Calu3 (cell line): ENCODE measurements around the gene SMPD1. TPM values are rescaled to one million over a fixed set of nuclear protein-coding genes. Genes with fewer than 3 reads are reported as not detected.

ENCODE experiments used
- BruUV-seq: library from RNA; stranded (reverse); fragments of 400-500 nt; replicated peaks from 2 replicates; lab custom pipeline; 2021; lab: Mats Ljungman, UMichigan
- CTCF ChIA-PET: fragments of 300-600 bp; sonication (Branson Sonifier 250); formaldehyde crosslinking; loops from one replicate; lab custom pipeline; 2022; ENCODE audit warnings: antibody characterized with exemption; lab: Charles Lee
- DNase-seq: peaks from one replicate; pipeline ENCODE4 v3.0.0; 2022
- H3K27ac Mint-ChIP-seq: one replicate; pipeline ENCODE4 v1.8.0; 2022; ENCODE audit warnings: mixed read lengths; ENCODE audit not compliant: unreplicated experiment
- H3K27me3 Mint-ChIP-seq: one replicate; pipeline ENCODE4 v1.8.0; 2022; ENCODE audit warnings: mixed read lengths; ENCODE audit not compliant: unreplicated experiment
- H3K36me3 Mint-ChIP-seq: one replicate; pipeline ENCODE4 v1.8.0; 2022; ENCODE audit warnings: mild to moderate bottlenecking, moderate library complexity, mixed read lengths; ENCODE audit not compliant: insufficient read depth, unreplicated experiment
- H3K4me1 Mint-ChIP-seq: one replicate; pipeline ENCODE4 v1.8.0; 2022; ENCODE audit warnings: mild to moderate bottlenecking, low read depth, mixed read lengths; ENCODE audit not compliant: unreplicated experiment
- H3K4me3 Mint-ChIP-seq: one replicate; pipeline ENCODE4 v1.8.0; 2022; ENCODE audit warnings: mild to moderate bottlenecking, low read depth, moderate library complexity, mixed read lengths; ENCODE audit not compliant: unreplicated experiment
- H3K9me3 Mint-ChIP-seq: one replicate; pipeline ENCODE4 v1.8.0; 2022; ENCODE audit warnings: low read depth, mixed read lengths; ENCODE audit not compliant: unreplicated experiment
- CTCF ChIP-seq: fragments of 200-600 bp; IDR thresholded peaks from one replicate; pipeline ENCODE4 v1.8.0; 2022; ENCODE audit warnings: antibody characterized with exemption; ENCODE audit not compliant: unreplicated experiment
- intact Hi-C: fragments of 100-400 bp; cut with micrococcal nuclease; formaldehyde crosslinking; loops from one replicate; pipeline ENCODE4 v1.10.0; 2022; ENCODE audit not compliant: unreplicated experiment
- total RNA-seq: library from RNA; stranded (reverse); gene quantifications from 2 replicates; pipeline ENCODE4 v1.2.3, GENCODE V29; 2022

Gene SMPD1
- total RNA-seq, 1 experiment from 2014 or later, result 21.2 TPM

GRCh38 chr11:6351782-6352382, 38.4 kb upstream of the SMPD1 start:
- Mint-ChIP-seq H3K4me3 (no peak overlapping the region), H3K27me3 (no peaks in the 10 kb centered on the region), H3K36me3 (no peaks in the 10 kb centered on the region), H3K4me1 (peaks cover 17% of the 10 kb centered on the region), H3K9me3 (no peaks in the 10 kb centered on the region), H3K27ac (no peak overlapping the region)
- no peak for DNase-seq
- no peak for TF ChIP-seq CTCF
- CTCF ChIA-PET, result no interaction called here
- intact Hi-C loops, result loop anchor here (2.0 to 5.0 kb wide), 4 partner anchors 35 to 1230 kb away; partner anchors contain the start of gene OR52E5
- BruUV-seq, result no TSS peak

- no peaks in the 10 kb centered on the region for H3K36me3 Mint-ChIP-seq
- no peak overlapping the region for H3K4me3 Mint-ChIP-seq
- H3K9me3 Mint-ChIP-seq, result no peaks in the 10 kb centered on the region
- peaks cover 22% of the 10 kb centered on the region for H3K4me1 Mint-ChIP-seq
- CTCF ChIA-PET, result interaction anchor here (0.6 to 3.2 kb wide), 12 partner anchors 9 to 1137 kb away, joined by 3 to 33 read pairs (median 5); no protein-coding TSS in a partner anchor
- peak; percentile 78 for DNase-seq
- no peak overlapping the region for H3K27ac Mint-ChIP-seq
- intact Hi-C loops, result loop anchor here (1.0 to 5.0 kb wide), 6 partner anchors 36 to 1231 kb away; partner anchors contain the start of gene OR52E5
- no TSS peak for BruUV-seq
- H3K27me3 Mint-ChIP-seq, result no peaks in the 10 kb centered on the region
- TF ChIP-seq CTCF, result peak; percentile 93
Measured at GRCh38 chr11:6353367-6353987, 36.8 kb upstream of the SMPD1 start.

GRCh38 chr11:6354651-6355485, 35.4 kb upstream of the SMPD1 start:
- Mint-ChIP-seq H3K27ac (no peak overlapping the region), H3K4me3 (no peak overlapping the region), H3K27me3 (no peaks in the 10 kb centered on the region), H3K4me1 (peaks cover 22% of the 10 kb centered on the region), H3K36me3 (no peaks in the 10 kb centered on the region), H3K9me3 (no peaks in the 10 kb centered on the region)
- DNase-seq, result no peak
- intact Hi-C loops, result loop anchor here (1.0 to 5.0 kb wide), 4 partner anchors 38 to 1233 kb away; partner anchors contain the start of gene OR52E5
- BruUV-seq, result no TSS peak
- no peak for TF ChIP-seq CTCF
- CTCF ChIA-PET, result interaction anchor here (1.1 to 3.2 kb wide), 6 partner anchors 8 to 362 kb away, joined by 3 to 33 read pairs (median 10); no protein-coding TSS in a partner anchor

- intact Hi-C loops, result no loop called here
- no peaks in the 10 kb centered on the region for H3K9me3 Mint-ChIP-seq
- H3K4me3 Mint-ChIP-seq, result no peak overlapping the region
- CTCF ChIA-PET, result no interaction called here
- no peak overlapping the region for H3K27ac Mint-ChIP-seq
- no peaks in the 10 kb centered on the region for H3K27me3 Mint-ChIP-seq
- H3K4me1 Mint-ChIP-seq, result peaks cover 22% of the 10 kb centered on the region
- DNase-seq, result no peak
- no peaks in the 10 kb centered on the region for H3K36me3 Mint-ChIP-seq
- no peak for TF ChIP-seq CTCF
- no TSS peak for BruUV-seq
Measured at GRCh38 chr11:6356503-6357055, 33.7 kb upstream of the SMPD1 start.
